ENCODE results near the gene LAMA3. TPM values are rescaled to one million over a fixed set of nuclear protein-coding genes. Genes with fewer than 3 reads are reported as not detected.

LAMA3 gene
- total and polyA plus RNA-seq, 2 experiments from 2014 or later: 3.9 to 4.9 TPM

DNA sequence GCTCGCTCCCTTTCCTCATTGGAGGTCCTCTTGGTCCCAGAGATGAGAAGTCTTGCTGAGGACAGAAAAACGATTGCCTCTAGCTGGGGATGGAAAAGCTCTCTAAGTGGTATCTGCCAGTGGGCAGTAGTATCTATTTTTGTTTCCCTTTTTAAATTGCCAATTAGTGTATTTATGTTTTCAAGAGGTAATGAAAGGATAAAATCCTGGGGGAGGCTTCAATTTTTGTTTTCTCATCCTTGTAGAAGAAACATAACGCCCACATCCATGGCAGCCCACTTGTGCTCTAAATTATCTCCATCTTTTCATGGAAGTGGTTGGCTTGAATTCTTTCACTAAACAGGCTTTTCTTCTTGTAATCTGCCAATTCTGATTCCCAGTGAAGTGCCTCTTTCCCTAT lies 40.8 kb upstream of the LAMA3 start:
- H3F3A ChIP-seq (replicated peaks; ENCODE audit: low read depth): no peaks in the 10 kb centered on the region
- H3K4me1 Mint-ChIP-seq: peaks cover 17% of the 10 kb centered on the region; the same call in 2 of the 3 replicates
- no peaks in the 10 kb centered on the region for H3K27me3 ChIP-seq (ENCODE audit: insufficient read depth)
- ATAC-seq: no peak
- H3K79me2 ChIP-seq (replicated peaks; ENCODE audit: insufficient read depth): no peaks in the 10 kb centered on the region
- no peak for DNase-seq (ENCODE audit: low spot score)
- H3K27me3 Mint-ChIP-seq (ENCODE audit: insufficient read depth, low read depth, poor library complexity): peaks cover 10% of the 10 kb centered on the region
- no peak overlapping the region for H3K4me3 Mint-ChIP-seq
- H3K4me2 ChIP-seq: no peak overlapping the region
- H3K36me3 Mint-ChIP-seq (ENCODE audit: low read depth): peaks cover 2% of the 10 kb centered on the region; the same call in 1 of the 3 replicates
- no peak for TF ChIP-seq EZH2 (IDR thresholded peaks at IDR 0.05; ENCODE audit: low read depth, unreplicated experiment)
- no peak for TF ChIP-seq ZNF114 (CRISPR knock-in tag; IDR thresholded peaks at IDR 0.05)
- TF ChIP-seq STAT1 (IDR thresholded peaks at IDR 0.05; ENCODE audit: unreplicated experiment): no peak
- TF ChIP-seq CREB1 (CRISPR knock-in tag; IDR thresholded peaks at IDR 0.05; ENCODE audit: low read depth): no peak
- no peak for TF ChIP-seq POLR2AphosphoS5 (IDR thresholded peaks at IDR 0.05; ENCODE audit: low read depth)
- no peak for TF ChIP-seq JUNB (IDR thresholded peaks at IDR 0.05; ENCODE audit: unreplicated experiment)
- TF ChIP-seq ZNF331 (CRISPR knock-in tag; IDR thresholded peaks at IDR 0.05; ENCODE audit: low read depth): no peak
- 0 out of 2 replicates have a peak, but pooled peaks cover 6% of the 10 kb centered on the region for H3K36me3 ChIP-seq (ENCODE audit: insufficient read depth)
- H3K4me3 ChIP-seq: no peak overlapping the region
- no peak overlapping the region for H3K27ac Mint-ChIP-seq
- H3K9me3 Mint-ChIP-seq: no peaks in the 10 kb centered on the region
- H3K4me1 ChIP-seq (ENCODE audit: insufficient read depth): no peaks in the 10 kb centered on the region
- 0 out of 2 replicates have a peak, but pooled peaks cover 4% of the 10 kb centered on the region for H4K20me1 ChIP-seq (replicated peaks; ENCODE audit: insufficient read depth)
- no peak overlapping the region for H3K27ac ChIP-seq (ENCODE audit: low read depth)
- no peak overlapping the region for H2AFZ ChIP-seq
- no peaks in the 10 kb centered on the region for H3K9me2 ChIP-seq (ENCODE audit: insufficient read depth)

- DNase-seq (ENCODE audit: low spot score) (no peak), ATAC-seq (no peak)
- peaks cover 17% of the 10 kb centered on the region; the same call in 2 of the 3 replicates for H3K4me1 Mint-ChIP-seq
- Histone ChIP-seq H3K27me3 (ENCODE audit: insufficient read depth) (no peaks in the 10 kb centered on the region), H3K79me2 (replicated peaks; ENCODE audit: insufficient read depth) (no peaks in the 10 kb centered on the region), H3K36me3 (ENCODE audit: insufficient read depth) (0 out of 2 replicates have a peak, but pooled peaks cover 6% of the 10 kb centered on the region), H3K27ac (ENCODE audit: low read depth) (no peak overlapping the region), H3K4me2 (no peak overlapping the region), H3K4me1 (ENCODE audit: insufficient read depth) (no peaks in the 10 kb centered on the region), H2AFZ (no peak overlapping the region), H3K9me2 (ENCODE audit: insufficient read depth) (no peaks in the 10 kb centered on the region), H4K20me1 (replicated peaks; ENCODE audit: insufficient read depth) (0 out of 2 replicates have a peak, but pooled peaks cover under 1% of the 10 kb centered on the region), H3K4me3 (no peak overlapping the region), H3F3A (replicated peaks; ENCODE audit: low read depth) (no peaks in the 10 kb centered on the region)
- H3K36me3 Mint-ChIP-seq (ENCODE audit: low read depth): peaks cover 2% of the 10 kb centered on the region; the same call in 1 of the 3 replicates
- peaks cover 10% of the 10 kb centered on the region for H3K27me3 Mint-ChIP-seq (ENCODE audit: insufficient read depth, low read depth, poor library complexity)
- no peak overlapping the region for H3K27ac Mint-ChIP-seq
- H3K4me3 Mint-ChIP-seq: no peak overlapping the region
- H3K9me3 Mint-ChIP-seq: no peaks in the 10 kb centered on the region
- TF ChIP-seq, protein P1, sequence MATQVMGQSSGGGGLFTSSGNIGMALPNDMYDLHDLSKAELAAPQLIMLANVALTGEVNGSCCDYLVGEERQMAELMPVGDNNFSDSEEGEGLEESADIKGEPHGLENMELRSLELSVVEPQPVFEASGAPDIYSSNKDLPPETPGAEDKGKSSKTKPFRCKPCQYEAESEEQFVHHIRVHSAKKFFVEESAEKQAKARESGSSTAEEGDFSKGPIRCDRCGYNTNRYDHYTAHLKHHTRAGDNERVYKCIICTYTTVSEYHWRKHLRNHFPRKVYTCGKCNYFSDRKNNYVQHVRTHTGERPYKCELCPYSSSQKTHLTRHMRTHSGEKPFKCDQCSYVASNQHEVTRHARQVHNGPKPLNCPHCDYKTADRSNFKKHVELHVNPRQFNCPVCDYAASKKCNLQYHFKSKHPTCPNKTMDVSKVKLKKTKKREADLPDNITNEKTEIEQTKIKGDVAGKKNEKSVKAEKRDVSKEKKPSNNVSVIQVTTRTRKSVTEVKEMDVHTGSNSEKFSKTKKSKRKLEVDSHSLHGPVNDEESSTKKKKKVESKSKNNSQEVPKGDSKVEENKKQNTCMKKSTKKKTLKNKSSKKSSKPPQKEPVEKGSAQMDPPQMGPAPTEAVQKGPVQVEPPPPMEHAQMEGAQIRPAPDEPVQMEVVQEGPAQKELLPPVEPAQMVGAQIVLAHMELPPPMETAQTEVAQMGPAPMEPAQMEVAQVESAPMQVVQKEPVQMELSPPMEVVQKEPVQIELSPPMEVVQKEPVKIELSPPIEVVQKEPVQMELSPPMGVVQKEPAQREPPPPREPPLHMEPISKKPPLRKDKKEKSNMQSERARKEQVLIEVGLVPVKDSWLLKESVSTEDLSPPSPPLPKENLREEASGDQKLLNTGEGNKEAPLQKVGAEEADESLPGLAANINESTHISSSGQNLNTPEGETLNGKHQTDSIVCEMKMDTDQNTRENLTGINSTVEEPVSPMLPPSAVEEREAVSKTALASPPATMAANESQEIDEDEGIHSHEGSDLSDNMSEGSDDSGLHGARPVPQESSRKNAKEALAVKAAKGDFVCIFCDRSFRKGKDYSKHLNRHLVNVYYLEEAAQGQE (IDR thresholded peaks at IDR 0.05; ENCODE audit: unreplicated experiment): no peak
- TF ChIP-seq CTCF (conservative IDR thresholded peaks at IDR 0.05; ENCODE audit: low read depth in 2 of 2) (no peak), ZNF114 (CRISPR knock-in tag; IDR thresholded peaks at IDR 0.05) (no peak), EZH2 (IDR thresholded peaks at IDR 0.05; ENCODE audit: low read depth, unreplicated experiment) (no peak), ZNF331 (CRISPR knock-in tag; IDR thresholded peaks at IDR 0.05; ENCODE audit: low read depth) (no peak), NANOG (IDR thresholded peaks at IDR 0.05; ENCODE audit: borderline replicate concordance) (no peak), POLR2AphosphoS5 (IDR thresholded peaks at IDR 0.05; ENCODE audit: low read depth) (no peak), EZH2phosphoT487 (IDR thresholded peaks at IDR 0.05; ENCODE audit: unreplicated experiment) (no peak), JUNB (IDR thresholded peaks at IDR 0.05; ENCODE audit: unreplicated experiment) (no peak), CREB1 (CRISPR knock-in tag; IDR thresholded peaks at IDR 0.05; ENCODE audit: low read depth) (no peak)
- TF ChIP-seq, protein P2, sequence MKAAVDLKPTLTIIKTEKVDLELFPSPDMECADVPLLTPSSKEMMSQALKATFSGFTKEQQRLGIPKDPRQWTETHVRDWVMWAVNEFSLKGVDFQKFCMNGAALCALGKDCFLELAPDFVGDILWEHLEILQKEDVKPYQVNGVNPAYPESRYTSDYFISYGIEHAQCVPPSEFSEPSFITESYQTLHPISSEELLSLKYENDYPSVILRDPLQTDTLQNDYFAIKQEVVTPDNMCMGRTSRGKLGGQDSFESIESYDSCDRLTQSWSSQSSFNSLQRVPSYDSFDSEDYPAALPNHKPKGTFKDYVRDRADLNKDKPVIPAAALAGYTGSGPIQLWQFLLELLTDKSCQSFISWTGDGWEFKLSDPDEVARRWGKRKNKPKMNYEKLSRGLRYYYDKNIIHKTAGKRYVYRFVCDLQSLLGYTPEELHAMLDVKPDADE (IDR thresholded peaks at IDR 0.05): no peak
These were observed 40.2 kb upstream of the LAMA3 start for GRCh38 chr18:23648940-23649607.
